AML-193 (cell line): ENCODE results near the gene TRAF2.

Experiments
- DNase-seq, 2 experiments: peaks; one replicate each; lab custom pipeline; 2025; lab: John Stamatoyannopoulos, UW

TRAF2 gene

GRCh38 chr9:136847088-136847825, 39.1 kb upstream of the TRAF2 start:
- DNase-seq, result peak; percentile 10

GRCh38 chr9:136847826-136848392, 38.4 kb upstream of the TRAF2 start:
- DNase-seq, result peak; percentile 78 to 79

GRCh38 chr9:136848393-136849037, 37.8 kb upstream of the TRAF2 start:
- peak; percentile 13 to 46 for DNase-seq

GRCh38 chr9:136849038-136849959, 37.0 kb upstream of the TRAF2 start, which contains the start of gene PHPT1:
TSS of gene PHPT1 (plus strand) at chr9:136849409. CDS start at chr9:136849431, 22 bp downstream.
- peak; percentile 97 for DNase-seq

GRCh38 chr9:136849960-136850865, 36.1 kb upstream of the TRAF2 start:
- no peak for DNase-seq

- no peak for DNase-seq
Observed at GRCh38 chr9:136850866-136851775, 35.2 kb upstream of the TRAF2 start.

- DNase-seq, result no peak
Observed at GRCh38 chr9:136851941-136852663, 34.2 kb upstream of the TRAF2 start, which contains the start of gene MAMDC4. TSS of gene MAMDC4 (plus strand) at chr9:136852346. CDS start at chr9:136852417, 71 bp downstream.

- no peak for DNase-seq
Observed at GRCh38 chr9:136852664-136853595, 33.4 kb upstream of the TRAF2 start.

GRCh38 chr9:136853596-136854112, 32.7 kb upstream of the TRAF2 start:
- DNase-seq, result no peak

- no peak for DNase-seq
Observed at GRCh38 chr9:136854113-136854841, 32.0 kb upstream of the TRAF2 start.

- DNase-seq, result no peak
Observed at GRCh38 chr9:136854842-136855460, 31.4 kb upstream of the TRAF2 start.

GRCh38 chr9:136855461-136856078, 30.7 kb upstream of the TRAF2 start:
- DNase-seq, result no peak

- DNase-seq, result no peak
Observed at GRCh38 chr9:136856079-136856476, 30.2 kb upstream of the TRAF2 start.

- DNase-seq, result no peak
Observed at GRCh38 chr9:136856541-136857141, 29.7 kb upstream of the TRAF2 start.

- no peak for DNase-seq
Observed at GRCh38 chr9:136857166-136857565, 29.1 kb upstream of the TRAF2 start.
